GM12878 (cell line): ENCODE measurements around the gene ZNHIT1. TPM values are rescaled to one million over a fixed set of nuclear protein-coding genes. Genes with fewer than 3 reads are reported as not detected.
A peak's percentile ranks its signal among the peaks of the same experiment; 100 is the strongest.

ENCODE experiments used
- BCL11A ChIP-seq: IDR thresholded peaks from 2 replicates; pipeline ENCODE4 v1.6.1; 2011; ENCODE audit warnings: low read depth, low read length
- BCL3 ChIP-seq: IDR thresholded peaks from 2 replicates; pipeline ENCODE4 v1.6.1; 2011; ENCODE audit warnings: borderline replicate concordance, low read depth, mild to moderate bottlenecking, moderate library complexity, low read length; ENCODE audit not compliant: insufficient read depth, poor library complexity, severe bottlenecking
- CHD1 ChIP-seq: IDR thresholded peaks from 2 replicates; pipeline ENCODE4 v1.6.1; 2012; ENCODE audit warnings: low read depth, low read length, improper control_type of control experiment
- CREB1 ChIP-seq: IDR thresholded peaks from 2 replicates; pipeline ENCODE4 v1.6.1; 2012; ENCODE audit warnings: low read depth, mild to moderate bottlenecking, inconsistent platforms
- CREM ChIP-seq: IDR thresholded peaks from 2 replicates; pipeline ENCODE4 v1.6.1; 2014; ENCODE audit warnings: antibody characterized with exemption, low read depth
- DPF2 ChIP-seq: fragments of 450-650 bp; IDR thresholded peaks from 2 replicates; pipeline ENCODE4 v1.6.1; 2017; ENCODE audit warnings: mild to moderate bottlenecking
- E4F1 ChIP-seq: fragments of 450-650 bp; IDR thresholded peaks from 2 replicates; pipeline ENCODE4 v1.6.1; 2018; ENCODE audit warnings: borderline replicate concordance, mild to moderate bottlenecking; ENCODE audit not compliant: partially characterized antibody
- IKZF1 ChIP-seq: fragments of 450-650 bp; conservative IDR thresholded peaks from 2 replicates; pipeline ENCODE4 v1.6.1; 2017; ENCODE audit warnings: antibody characterized with exemption, mild to moderate bottlenecking
- IKZF2 ChIP-seq, 2 experiments: fragments of 450-650 bp; IDR thresholded peaks; 2 replicates each; pipeline ENCODE4 v1.6.1; 2017; ENCODE audit warnings: mild to moderate bottlenecking in 2 of 2, moderate library complexity in 2 of 2
- NBN ChIP-seq: fragments of 450-650 bp; IDR thresholded peaks from 2 replicates; pipeline ENCODE4 v1.6.1; 2016
- NFIC ChIP-seq: IDR thresholded peaks from 2 replicates; pipeline ENCODE4 v1.6.1; 2012; ENCODE audit warnings: low read depth, mild to moderate bottlenecking, inconsistent platforms, low read length, moderate library complexity
- NFYA ChIP-seq: IDR thresholded peaks from 2 replicates; pipeline ENCODE4 v1.6.1; 2011; ENCODE audit warnings: low read depth, mild to moderate bottlenecking, low read length, improper control_type of control experiment, borderline replicate concordance
- NFYB ChIP-seq: IDR thresholded peaks from 2 replicates; pipeline ENCODE4 v1.6.1; 2011; ENCODE audit warnings: low read depth, mild to moderate bottlenecking, low read length, improper control_type of control experiment, moderate library complexity; ENCODE audit not compliant: insufficient read depth
- NKRF ChIP-seq: fragments of 450-650 bp; conservative IDR thresholded peaks from 2 replicates; pipeline ENCODE4 v1.6.1; 2017; ENCODE audit warnings: mild to moderate bottlenecking, moderate library complexity
- POLR2A ChIP-seq: IDR thresholded peaks from 2 replicates; pipeline ENCODE4 v1.6.1; 2011; ENCODE audit warnings: low read depth, mild to moderate bottlenecking, low read length
- RUNX3 ChIP-seq: IDR thresholded peaks from 2 replicates; pipeline ENCODE4 v1.6.1; 2012; ENCODE audit warnings: low read length, inconsistent platforms
- SIN3A ChIP-seq: IDR thresholded peaks from 2 replicates; pipeline ENCODE4 v1.6.1; 2012; ENCODE audit warnings: low read depth, low read length, improper control_type of control experiment
- SIX5 ChIP-seq: IDR thresholded peaks from 2 replicates; pipeline ENCODE4 v1.6.1; 2011; ENCODE audit warnings: mild to moderate bottlenecking, low read depth, low read length, moderate library complexity; ENCODE audit not compliant: severe bottlenecking
- SKIL ChIP-seq: fragments of 450-650 bp; IDR thresholded peaks from 2 replicates; pipeline ENCODE4 v1.6.1; 2017; ENCODE audit warnings: mild to moderate bottlenecking, low read depth, inconsistent platforms; ENCODE audit not compliant: poor library complexity, severe bottlenecking
- SRF ChIP-seq, 2 experiments: IDR thresholded peaks; 2 replicates each; pipeline ENCODE4 v1.6.1; 2011; ENCODE audit warnings: low read depth in 2 of 2, low read length in 2 of 2, mild to moderate bottlenecking in 1 of 2, moderate library complexity in 1 of 2
- WRNIP1 ChIP-seq: IDR thresholded peaks from 2 replicates; pipeline ENCODE4 v1.6.1; 2011; ENCODE audit warnings: low read depth, low read length, improper control_type of control experiment, borderline replicate concordance
- ZNF384 ChIP-seq: IDR thresholded peaks from 2 replicates; pipeline ENCODE4 v1.6.1; 2012; ENCODE audit warnings: low read depth, mild to moderate bottlenecking, low read length, improper control_type of control experiment, borderline replicate concordance
- ZSCAN29 ChIP-seq: fragments of 450-650 bp; IDR thresholded peaks from 2 replicates; pipeline ENCODE4 v1.6.1; 2017; ENCODE audit warnings: mild to moderate bottlenecking, moderate library complexity
- polyA plus RNA-seq, 11 experiments: library from polyadenylated mRNA; depleted of rRNA in 4 of 11; unstranded in 6 of 11; stranded (reverse) in 5 of 11; fragments of >200 nt; fragmentation: Nextera tagmentation in 4 of 11; fragmentation: Illumina TruSeq in 1 of 11; extraction: Ambion mirVana in 4 of 11; extraction: Trizol in 1 of 11; gene quantifications; 1 replicate in 1 of 11; 2 replicates in 10 of 11; pipeline versions ENCODE4 v1.2.1 to v1.2.3, GENCODE V29; 2011 to 2016; ENCODE audit warnings: inconsistent platforms in 2 of 11, missing spikeins in 2 of 11, low read depth in 1 of 11
- total RNA-seq, 4 experiments: library from RNA; depleted of rRNA in 3 of 4; stranded (reverse); fragments of >200 nt in 3 of 4; fragmentation: Illumina TruSeq in 1 of 4; extraction: Trizol in 1 of 4; gene quantifications; 2 replicates each; pipeline versions ENCODE4 v1.2.1 to v1.2.3, GENCODE V29; 2013 to 2021

Gene ZNHIT1
- total and polyA plus RNA-seq, 10 of the 15 experiments (the other 5 are each of a cell fraction or from before 2014, with no cell fraction given): 3.8 to 79.2 (median 44.5) TPM

- TF ChIP-seq NFIC (no peak), NBN (peak; percentile 77), E4F1 (peak; percentile 30), CHD1 (no peak), SIX5 (peak; percentile 75), ZNF384 (no peak), SRF (IDR thresholded peaks at IDR 0.05; ENCODE audit: low read depth in 2 of 2, low read length in 2 of 2) (peak in 1 of 2 experiments; percentile 45; a peak in 1 of 4 replicates), NFYA (no peak), NKRF (peak; percentile 62), SIN3A (peak; percentile 84; the same call in 1 of the 2 replicates), DPF2 (peak; percentile 52; the same call in 1 of the 2 replicates), RUNX3 (peak; percentile 93), POLR2A (peak; percentile 59), NFYB (0 out of 2 replicates have a peak, but pooled peaks have one; percentile 17), BCL11A (0 out of 2 replicates have a peak, but pooled peaks have one; percentile 9), IKZF1 (peak; percentile 82), IKZF2 (IDR thresholded peaks at IDR 0.05) (peak; percentile 38 to 58; a peak in 3 of 4 replicates), BCL3 (no peak), ZSCAN29 (no peak), SKIL (peak; percentile 60), WRNIP1 (no peak), CREB1 (peak; percentile 72), CREM (peak; percentile 48; the same call in 1 of the 2 replicates)
Measured at GRCh38 chr7:101217388-101218235, at the start of gene ZNHIT1, which contains the start of gene PLOD3 (continued).
